Measurements from ENCODE around the gene TGM5.
"Not testable (repeated sequence)": the region's sequence is repeated elsewhere in the genome, so short reads cannot be mapped to it uniquely, and the experiment has no call there.

TGM5 gene

GRCh38 chr15:43275740-43276562 is 9.2 kb upstream of the TGM5 start:
- DNase-seq, result no peak

- DNase-seq, result no peak
Observed at GRCh38 chr15:43274136-43274535, 7.4 kb upstream of the TGM5 start.

GRCh38 chr15:43273243-43273642 is 6.5 kb upstream of the TGM5 start:
- no peak for DNase-seq

- not testable (repeated sequence) for DNase-seq
Observed at GRCh38 chr15:43271908-43272307, 5.2 kb upstream of the TGM5 start.

GRCh38 chr15:43270676-43271306 is 4.1 kb upstream of the TGM5 start:
- DNase-seq, result no peak

GRCh38 chr15:43270113-43270665 is 3.5 kb upstream of the TGM5 start:
- no peak for DNase-seq

- DNase-seq, result no peak
Observed at GRCh38 chr15:43268111-43269105, 1.7 kb upstream of the TGM5 start.

- DNase-seq, result no peak
Observed at GRCh38 chr15:43267439-43267838, 711 bp upstream of the TGM5 start.

GRCh38 chr15:43266386-43266785 is 342 bp downstream of the TGM5 start:
- no peak for DNase-seq

- no peak for DNase-seq
Observed at GRCh38 chr15:43260011-43260615, 6.6 kb downstream of the TGM5 start.

GRCh38 chr15:43258781-43259180 is 7.9 kb downstream of the TGM5 start:
- DNase-seq, result no peak

GRCh38 chr15:43256341-43256740 is 10.4 kb downstream of the TGM5 start:
- no peak for DNase-seq

- DNase-seq, result no peak
Observed at GRCh38 chr15:43255376-43255775, 11.4 kb downstream of the TGM5 start.

GRCh38 chr15:43253431-43254403 is 13.0 kb downstream of the TGM5 start:
- no peak for DNase-seq

- DNase-seq, result no peak
Observed at GRCh38 chr15:43251871-43252250, 14.9 kb downstream of the TGM5 start.

GRCh38 chr15:43251185-43251870 is 15.4 kb downstream of the TGM5 start:
- no peak for DNase-seq

GRCh38 chr15:43250785-43251184 is 15.9 kb downstream of the TGM5 start:
- DNase-seq, result no peak

GRCh38 chr15:43249699-43250203 is 17.0 kb downstream of the TGM5 start:
- DNase-seq, result no peak

GRCh38 chr15:43249236-43249635 is 17.5 kb downstream of the TGM5 start:
- DNase-seq, result no peak

GRCh38 chr15:43246261-43246774 is 20.4 kb downstream of the TGM5 start:
- no peak for DNase-seq
